ENCODE measurements around the gene PPTC7.
"Not testable (repeated sequence)": the region's sequence is repeated elsewhere in the genome, so short reads cannot be mapped to it uniquely, and the experiment has no call there.

The PPTC7 gene

GRCh38 chr12:110590806-110591326 lies 7.7 kb upstream of the PPTC7 start:
- Histone ChIP-seq H3K79me2 (ENCODE audit: insufficient read depth, low read length) (no peaks in the 10 kb centered on the region), H3K9me2 (ENCODE audit: low read depth, low read length) (no peaks in the 10 kb centered on the region), H3K4me1 (ENCODE audit: insufficient read depth, low read length, severe bottlenecking) (peaks cover 21% of the 10 kb centered on the region), H4K20me1 (ENCODE audit: insufficient read depth, low read length) (no peaks in the 10 kb centered on the region), H3K9me3 (ENCODE audit: low read length) (no peaks in the 10 kb centered on the region), H2AFZ (ENCODE audit: low read length) (no peak overlapping the region; the same call in 1 of the 2 replicates), H3K4me3 (ENCODE audit: low read depth, low read length, poor library complexity, severe bottlenecking) (no peak overlapping the region), H3K9ac (ENCODE audit: low read length) (no peak overlapping the region), H3K27me3 (ENCODE audit: insufficient read depth, low read length) (no peaks in the 10 kb centered on the region), H3K4me2 (ENCODE audit: low read length) (peak overlapping the region; percentile 42), H3K27ac (ENCODE audit: low read depth, low read length, poor library complexity, severe bottlenecking) (peak overlapping the region; percentile 78), H3F3A (ENCODE audit: insufficient read depth, low read length) (0 out of 2 replicates have a peak, but pooled peaks cover 3% of the 10 kb centered on the region), H3K36me3 (ENCODE audit: insufficient read depth, low read length) (no peaks in the 10 kb centered on the region)
- TF ChIP-seq EZH2 (IDR thresholded peaks at IDR 0.05; ENCODE audit: borderline replicate concordance, low read length): no peak
- TF ChIP-seq, protein P1, sequence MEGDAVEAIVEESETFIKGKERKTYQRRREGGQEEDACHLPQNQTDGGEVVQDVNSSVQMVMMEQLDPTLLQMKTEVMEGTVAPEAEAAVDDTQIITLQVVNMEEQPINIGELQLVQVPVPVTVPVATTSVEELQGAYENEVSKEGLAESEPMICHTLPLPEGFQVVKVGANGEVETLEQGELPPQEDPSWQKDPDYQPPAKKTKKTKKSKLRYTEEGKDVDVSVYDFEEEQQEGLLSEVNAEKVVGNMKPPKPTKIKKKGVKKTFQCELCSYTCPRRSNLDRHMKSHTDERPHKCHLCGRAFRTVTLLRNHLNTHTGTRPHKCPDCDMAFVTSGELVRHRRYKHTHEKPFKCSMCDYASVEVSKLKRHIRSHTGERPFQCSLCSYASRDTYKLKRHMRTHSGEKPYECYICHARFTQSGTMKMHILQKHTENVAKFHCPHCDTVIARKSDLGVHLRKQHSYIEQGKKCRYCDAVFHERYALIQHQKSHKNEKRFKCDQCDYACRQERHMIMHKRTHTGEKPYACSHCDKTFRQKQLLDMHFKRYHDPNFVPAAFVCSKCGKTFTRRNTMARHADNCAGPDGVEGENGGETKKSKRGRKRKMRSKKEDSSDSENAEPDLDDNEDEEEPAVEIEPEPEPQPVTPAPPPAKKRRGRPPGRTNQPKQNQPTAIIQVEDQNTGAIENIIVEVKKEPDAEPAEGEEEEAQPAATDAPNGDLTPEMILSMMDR (IDR thresholded peaks at IDR 0.05; ENCODE audit: low read length): no peak

- no peaks in the 10 kb centered on the region for H3K9me2 ChIP-seq (ENCODE audit: low read depth, low read length)
- H3K36me3 ChIP-seq (ENCODE audit: insufficient read depth, low read length): no peaks in the 10 kb centered on the region
- H3K27ac ChIP-seq (ENCODE audit: low read depth, low read length, poor library complexity, severe bottlenecking): no peak overlapping the region
- no peak overlapping the region for H3K4me2 ChIP-seq (ENCODE audit: low read length)
- no peak overlapping the region for H3K9ac ChIP-seq (ENCODE audit: low read length)
- H3K4me1 ChIP-seq (ENCODE audit: insufficient read depth, low read length, severe bottlenecking): peaks cover 29% of the 10 kb centered on the region
- H3K79me2 ChIP-seq (ENCODE audit: insufficient read depth, low read length): no peaks in the 10 kb centered on the region
- TF ChIP-seq EZH2 (IDR thresholded peaks at IDR 0.05; ENCODE audit: borderline replicate concordance, low read length): no peak
- TF ChIP-seq, protein P1 (IDR thresholded peaks at IDR 0.05; ENCODE audit: low read length): no peak
- no peaks in the 10 kb centered on the region for H3K9me3 ChIP-seq (ENCODE audit: low read length)
- no peaks in the 10 kb centered on the region for H3K27me3 ChIP-seq (ENCODE audit: insufficient read depth, low read length)
- no peaks in the 10 kb centered on the region for H4K20me1 ChIP-seq (ENCODE audit: insufficient read depth, low read length)
- no peak overlapping the region for H3K4me3 ChIP-seq (ENCODE audit: low read depth, low read length, poor library complexity, severe bottlenecking)
- 0 out of 2 replicates have a peak, but pooled peaks cover 3% of the 10 kb centered on the region for H3F3A ChIP-seq (ENCODE audit: insufficient read depth, low read length)
- no peak overlapping the region for H2AFZ ChIP-seq (ENCODE audit: low read length)
These were observed 6.9 kb upstream of the PPTC7 start for GRCh38 chr12:110590059-110590458.

GRCh38 chr12:110587102-110587501 lies 4.0 kb upstream of the PPTC7 start:
- H3K9ac ChIP-seq (ENCODE audit: low read length); H3K27ac ChIP-seq (ENCODE audit: low read depth, low read length, poor library complexity, severe bottlenecking); H3K4me3 ChIP-seq (ENCODE audit: low read depth, low read length, poor library complexity, severe bottlenecking); H3K4me2 ChIP-seq (ENCODE audit: low read length); H3K9me2 ChIP-seq (ENCODE audit: low read depth, low read length); H3K36me3 ChIP-seq (ENCODE audit: insufficient read depth, low read length); H3K27me3 ChIP-seq (ENCODE audit: insufficient read depth, low read length); H3K79me2 ChIP-seq (ENCODE audit: insufficient read depth, low read length); H2AFZ ChIP-seq (ENCODE audit: low read length); H3F3A ChIP-seq (ENCODE audit: insufficient read depth, low read length); H4K20me1 ChIP-seq (ENCODE audit: insufficient read depth, low read length); H3K9me3 ChIP-seq (ENCODE audit: low read length): not testable (repeated sequence)
- H3K4me1 ChIP-seq (ENCODE audit: insufficient read depth, low read length, severe bottlenecking): peaks cover 47% of the 10 kb centered on the region

DNA sequence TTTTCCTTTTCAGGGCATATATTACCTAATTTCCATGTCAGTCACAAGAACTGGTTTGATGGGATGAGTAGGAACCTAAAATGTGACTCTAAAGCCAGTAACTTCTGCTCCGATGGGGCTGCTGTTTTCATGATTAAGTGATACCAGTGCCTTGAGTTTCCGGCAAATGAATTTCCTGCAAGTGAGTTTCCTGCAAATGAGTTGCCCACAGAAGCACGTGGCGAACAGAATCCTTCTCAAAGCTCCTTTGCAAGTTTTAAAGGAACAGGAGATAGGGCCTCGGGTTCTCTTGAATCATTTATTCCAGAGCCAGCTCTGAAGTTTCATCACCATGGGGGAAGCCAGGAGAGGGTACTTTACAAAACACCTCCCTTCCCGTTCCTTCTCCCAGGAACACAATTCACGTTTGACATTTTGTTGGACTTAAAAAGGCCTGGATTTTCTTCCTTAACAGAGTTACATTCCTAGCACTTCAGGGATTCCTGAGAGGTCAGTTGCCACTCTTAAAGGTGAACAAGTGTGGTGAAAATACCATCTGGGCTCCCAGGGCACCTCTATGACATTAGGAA lies 2.2 kb upstream of the PPTC7 start:
- Histone ChIP-seq H3K27me3 (ENCODE audit: insufficient read depth, low read length) (no peaks in the 10 kb centered on the region), H2AFZ (ENCODE audit: low read length) (peak overlapping the region; percentile 82), H3K9ac (ENCODE audit: low read length) (peak overlapping the region; percentile 35; the same call in 1 of the 2 replicates), H3K4me3 (ENCODE audit: low read depth, low read length, poor library complexity, severe bottlenecking) (peak overlapping the region; percentile 18), H3K4me2 (ENCODE audit: low read length) (peak overlapping the region; percentile 54; the same call in 1 of the 2 replicates), H3K4me1 (ENCODE audit: insufficient read depth, low read length, severe bottlenecking) (peaks cover 44% of the 10 kb centered on the region), H3K79me2 (ENCODE audit: insufficient read depth, low read length) (peaks cover 25% of the 10 kb centered on the region), H3K9me2 (ENCODE audit: low read depth, low read length) (no peaks in the 10 kb centered on the region), H3K27ac (ENCODE audit: low read depth, low read length, poor library complexity, severe bottlenecking) (peak overlapping the region; percentile 69), H3F3A (ENCODE audit: insufficient read depth, low read length) (no peaks in the 10 kb centered on the region), H3K36me3 (ENCODE audit: insufficient read depth, low read length) (no peaks in the 10 kb centered on the region; the same call in 1 of the 2 replicates), H3K9me3 (ENCODE audit: low read length) (no peaks in the 10 kb centered on the region), H4K20me1 (ENCODE audit: insufficient read depth, low read length) (no peaks in the 10 kb centered on the region)
- TF ChIP-seq, protein P1 (IDR thresholded peaks at IDR 0.05; ENCODE audit: low read length): no peak
- no peak for TF ChIP-seq EZH2 (IDR thresholded peaks at IDR 0.05; ENCODE audit: borderline replicate concordance, low read length)
